K562 (cell line): ENCODE results near the gene CCNI. TPM values are rescaled to one million over a fixed set of nuclear protein-coding genes. Genes with fewer than 3 reads are reported as not detected.

Experiments
- ASH1L ChIP-seq: fragments of 450-650 bp; IDR thresholded peaks from 2 replicates; pipeline ENCODE4 v1.6.1; 2018; ENCODE audit warnings: borderline replicate concordance, mild to moderate bottlenecking, low read depth; ENCODE audit not compliant: partially characterized antibody
- BRD9 ChIP-seq: fragments of 450-650 bp; IDR thresholded peaks from 2 replicates; pipeline ENCODE4 v1.6.1; 2018; ENCODE audit warnings: low read depth; ENCODE audit not compliant: partially characterized antibody
- ELF1 ChIP-seq: fragments of 200-800 bp; sonication (Bioruptor generic); IDR thresholded peaks from 2 replicates; pipeline ENCODE4 v1.6.1; 2016; ENCODE audit warnings: missing genetic modification characterization, missing compliant biosample characterization
- EP400 ChIP-seq: fragments of 450-650 bp; IDR thresholded peaks from 2 replicates; pipeline ENCODE4 v1.6.1; 2017; ENCODE audit warnings: antibody characterized with exemption, mild to moderate bottlenecking, moderate library complexity
- FOSL1 ChIP-seq: fragments of 200-800 bp; sonication (Bioruptor generic); conservative IDR thresholded peaks from 2 replicates; pipeline ENCODE4 v1.6.1; 2016; ENCODE audit warnings: missing genetic modification characterization, missing compliant biosample characterization
- HDAC1 ChIP-seq, 2 experiments: fragments of 450-650 bp; IDR thresholded peaks; 2 replicates each; pipeline ENCODE4 v1.6.1; 2016 to 2017; ENCODE audit warnings: inconsistent platforms in 1 of 2, mild to moderate bottlenecking in 1 of 2, moderate library complexity in 1 of 2
- KAT7 ChIP-seq: sonication (generic); formaldehyde crosslinking; IDR thresholded peaks from 2 replicates; pipeline ENCODE4 v1.8.0; 2022; ENCODE audit warnings: missing genetic modification reagents, mild to moderate bottlenecking, borderline replicate concordance
- KLF1 ChIP-seq: fragments of 450-650 bp; IDR thresholded peaks from 2 replicates; pipeline ENCODE4 v1.6.1; 2016; ENCODE audit warnings: missing genetic modification characterization, missing compliant biosample characterization
- MCM3 ChIP-seq: fragments of 450-650 bp; IDR thresholded peaks from 2 replicates; pipeline ENCODE4 v1.6.1; 2016
- MECOM ChIP-seq: fragments of 250-450 bp; sonication (Bioruptor Pico); IDR thresholded peaks from 2 replicates; pipeline ENCODE4 v1.8.0; 2022; ENCODE audit warnings: inconsistent platforms
- NFYB ChIP-seq: IDR thresholded peaks from 2 replicates; pipeline ENCODE4 v1.6.1; 2011; ENCODE audit warnings: mild to moderate bottlenecking, moderate library complexity; ENCODE audit not compliant: insufficient read length; ENCODE audit errors: extremely low read depth
- POLR2A ChIP-seq: fragments of 450-650 bp; conservative IDR thresholded peaks from 2 replicates; pipeline ENCODE4 v1.6.1; 2016
- TAL1 ChIP-seq: fragments of 450-650 bp; IDR thresholded peaks from 2 replicates; pipeline ENCODE4 v1.6.1; 2016; ENCODE audit warnings: mild to moderate bottlenecking
- XRCC5 ChIP-seq: fragments of 200-400 bp; formaldehyde crosslinking; IDR thresholded peaks from 2 replicates; pipeline ENCODE4 v1.6.1; 2017; ENCODE audit warnings: low read depth, mild to moderate bottlenecking, low read length
- ZFX ChIP-seq: sonication (generic); formaldehyde crosslinking; IDR thresholded peaks from 2 replicates; pipeline ENCODE4 v1.8.0; 2022; ENCODE audit warnings: mild to moderate bottlenecking, missing genetic modification reagents, moderate library complexity
- ZNF589 ChIP-seq: fragments of 200-800 bp; sonication (Bioruptor generic); IDR thresholded peaks from 2 replicates; pipeline ENCODE4 v1.6.1; 2016; ENCODE audit warnings: low read depth, missing genetic modification characterization, missing compliant biosample characterization
- polyA plus RNA-seq, 8 experiments: library from polyadenylated mRNA; depleted of rRNA in 4 of 8; stranded (reverse) in 5 of 8; unstranded in 3 of 8; fragments of >200 nt; fragmentation: Nextera tagmentation in 2 of 8; fragmentation: Illumina TruSeq in 1 of 8; extraction: Ambion mirVana in 2 of 8; extraction: Trizol in 1 of 8; gene quantifications; 2 replicates each; pipeline versions ENCODE4 v1.2.1 to v1.2.3, GENCODE V29; 2011 to 2014; ENCODE audit warnings: inconsistent platforms in 1 of 8, missing spikeins in 1 of 8
- total RNA-seq, 7 experiments: library from RNA; depleted of rRNA in 6 of 7; stranded (reverse); fragments of >200 nt in 6 of 7; fragmentation: Illumina TruSeq in 2 of 7; extraction: Trizol in 2 of 7; gene quantifications; 2 replicates each; pipeline versions ENCODE4 v1.2.1 to v1.2.3, GENCODE V29; 2011 to 2021; ENCODE audit warnings: low replicate concordance in 1 of 7
- TF ChIP-seq, protein P1 (sequence below): conservative IDR thresholded peaks from 2 replicates; pipeline ENCODE4 v1.6.1; 2011; ENCODE audit warnings: low read depth, mild to moderate bottlenecking, low read length; ENCODE audit not compliant: control insufficient read depth
- TF ChIP-seq, protein P2 (sequence below), 2 experiments: fragments of 450-650 bp in 1 of 2; sonication (generic) in 1 of 2; formaldehyde crosslinking; conservative IDR thresholded peaks; 2 replicates each; pipeline versions ENCODE4 v1.4.0 to v1.8.1; 2020 to 2022; ENCODE audit warnings: mild to moderate bottlenecking in 1 of 2, missing genetic modification reagents in 1 of 2
- TF ChIP-seq, protein P3 (sequence below): fragments of 250-450 bp; sonication (Bioruptor Pico); IDR thresholded peaks from 2 replicates; pipeline ENCODE4 v1.4.0; 2020
- TF ChIP-seq, protein P4 (sequence below): fragments of 150-350 bp; conservative IDR thresholded peaks from 2 replicates; pipeline ENCODE4 v1.6.1; 2014; ENCODE audit warnings: low read length

CCNI gene
- total and polyA plus RNA-seq, 9 of the 15 experiments (the other 6 are each of a cell fraction or from before 2014, with no cell fraction given): 43.3 to 159 (median 98.5) TPM

DNA sequence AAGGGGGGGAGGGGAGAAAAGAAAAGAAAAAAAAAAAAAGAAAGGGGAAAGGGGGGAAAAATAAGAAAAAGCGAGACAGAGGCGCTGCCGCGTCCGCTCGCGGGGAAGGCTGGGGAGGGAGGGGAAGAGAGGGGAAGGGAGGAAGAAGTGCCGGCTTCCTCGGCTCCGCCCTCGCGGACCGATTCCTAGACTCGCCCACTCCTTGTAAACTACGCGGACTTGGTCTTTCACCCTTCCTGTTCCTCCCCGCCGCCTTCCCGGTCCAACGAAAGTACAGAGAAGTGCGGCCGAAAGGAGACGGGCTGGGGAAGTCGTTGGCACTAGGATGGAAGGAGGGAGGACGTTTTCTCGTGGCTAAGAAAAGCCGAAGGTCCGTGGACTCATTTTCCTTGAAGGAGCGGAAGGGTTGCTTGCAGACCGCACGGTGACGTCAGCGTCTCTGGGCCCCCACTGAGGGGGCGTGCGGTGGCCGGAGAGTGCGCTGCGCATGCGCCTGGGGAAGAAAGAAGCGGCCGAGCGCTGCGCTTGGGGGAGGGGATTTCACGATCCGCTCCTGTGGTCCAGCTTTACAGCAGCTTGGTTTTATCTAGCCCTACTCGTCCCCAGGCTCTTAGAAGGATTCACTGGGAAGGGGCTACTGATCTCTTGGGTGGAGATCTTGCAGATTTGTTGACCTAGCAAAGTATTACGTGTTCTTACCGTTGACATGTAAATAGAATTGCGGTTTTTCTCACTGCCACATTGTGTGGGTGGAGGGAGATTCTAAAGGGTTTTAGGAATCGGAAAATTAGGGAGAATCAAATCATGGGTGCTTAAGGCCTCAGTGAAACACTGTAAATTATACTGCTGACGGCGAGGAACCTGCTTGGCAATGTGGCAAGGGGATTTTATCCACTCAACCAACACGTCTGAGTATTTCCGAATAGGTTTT is at the start of gene CCNI (continued):
- TF ChIP-seq TAL1: peak; percentile 20; the same call in 1 of the 2 replicates
- TF ChIP-seq ZFX (CRISPR knock-in tag): peak; percentile 67
- TF ChIP-seq, protein P1, sequence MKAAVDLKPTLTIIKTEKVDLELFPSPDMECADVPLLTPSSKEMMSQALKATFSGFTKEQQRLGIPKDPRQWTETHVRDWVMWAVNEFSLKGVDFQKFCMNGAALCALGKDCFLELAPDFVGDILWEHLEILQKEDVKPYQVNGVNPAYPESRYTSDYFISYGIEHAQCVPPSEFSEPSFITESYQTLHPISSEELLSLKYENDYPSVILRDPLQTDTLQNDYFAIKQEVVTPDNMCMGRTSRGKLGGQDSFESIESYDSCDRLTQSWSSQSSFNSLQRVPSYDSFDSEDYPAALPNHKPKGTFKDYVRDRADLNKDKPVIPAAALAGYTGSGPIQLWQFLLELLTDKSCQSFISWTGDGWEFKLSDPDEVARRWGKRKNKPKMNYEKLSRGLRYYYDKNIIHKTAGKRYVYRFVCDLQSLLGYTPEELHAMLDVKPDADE: 0 out of 2 replicates have a peak, but pooled peaks have one; percentile 27
- TF ChIP-seq KAT7 (CRISPR knock-in tag): peak; percentile 94; the same call in 1 of the 2 replicates
- TF ChIP-seq, protein P2, sequence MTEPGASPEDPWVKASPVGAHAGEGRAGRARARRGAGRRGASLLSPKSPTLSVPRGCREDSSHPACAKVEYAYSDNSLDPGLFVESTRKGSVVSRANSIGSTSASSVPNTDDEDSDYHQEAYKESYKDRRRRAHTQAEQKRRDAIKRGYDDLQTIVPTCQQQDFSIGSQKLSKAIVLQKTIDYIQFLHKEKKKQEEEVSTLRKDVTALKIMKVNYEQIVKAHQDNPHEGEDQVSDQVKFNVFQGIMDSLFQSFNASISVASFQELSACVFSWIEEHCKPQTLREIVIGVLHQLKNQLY (CRISPR knock-in tag; conservative IDR thresholded peaks at IDR 0.05): no peak
- TF ChIP-seq, protein P3, sequence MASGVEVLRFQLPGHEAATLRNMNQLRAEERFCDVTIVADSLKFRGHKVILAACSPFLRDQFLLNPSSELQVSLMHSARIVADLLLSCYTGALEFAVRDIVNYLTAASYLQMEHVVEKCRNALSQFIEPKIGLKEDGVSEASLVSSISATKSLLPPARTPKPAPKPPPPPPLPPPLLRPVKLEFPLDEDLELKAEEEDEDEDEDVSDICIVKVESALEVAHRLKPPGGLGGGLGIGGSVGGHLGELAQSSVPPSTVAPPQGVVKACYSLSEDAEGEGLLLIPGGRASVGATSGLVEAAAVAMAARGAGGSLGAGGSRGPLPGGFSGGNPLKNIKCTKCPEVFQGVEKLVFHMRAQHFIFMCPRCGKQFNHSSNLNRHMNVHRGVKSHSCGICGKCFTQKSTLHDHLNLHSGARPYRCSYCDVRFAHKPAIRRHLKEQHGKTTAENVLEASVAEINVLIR (CRISPR knock-in tag): peak; percentile 97
- no peak for TF ChIP-seq NFYB
- peak; percentile 92 for TF ChIP-seq KLF1 (tag)
- peak; percentile 98 for TF ChIP-seq XRCC5
- TF ChIP-seq FOSL1: peak; percentile 91
- peak; percentile 98 for TF ChIP-seq BRD9
- TF ChIP-seq ASH1L: peak; percentile 69
- peak; percentile 97 for TF ChIP-seq POLR2A
- TF ChIP-seq ELF1 (tag): peak; percentile 93
- no peak for TF ChIP-seq MECOM (CRISPR knock-in tag)
- TF ChIP-seq EP400: peak; percentile 100
- TF ChIP-seq HDAC1 (IDR thresholded peaks at IDR 0.05): peak in 1 of 2 experiments; percentile 31; a peak in 1 of 4 replicates
- TF ChIP-seq MCM3: no peak
- TF ChIP-seq, protein P4, sequence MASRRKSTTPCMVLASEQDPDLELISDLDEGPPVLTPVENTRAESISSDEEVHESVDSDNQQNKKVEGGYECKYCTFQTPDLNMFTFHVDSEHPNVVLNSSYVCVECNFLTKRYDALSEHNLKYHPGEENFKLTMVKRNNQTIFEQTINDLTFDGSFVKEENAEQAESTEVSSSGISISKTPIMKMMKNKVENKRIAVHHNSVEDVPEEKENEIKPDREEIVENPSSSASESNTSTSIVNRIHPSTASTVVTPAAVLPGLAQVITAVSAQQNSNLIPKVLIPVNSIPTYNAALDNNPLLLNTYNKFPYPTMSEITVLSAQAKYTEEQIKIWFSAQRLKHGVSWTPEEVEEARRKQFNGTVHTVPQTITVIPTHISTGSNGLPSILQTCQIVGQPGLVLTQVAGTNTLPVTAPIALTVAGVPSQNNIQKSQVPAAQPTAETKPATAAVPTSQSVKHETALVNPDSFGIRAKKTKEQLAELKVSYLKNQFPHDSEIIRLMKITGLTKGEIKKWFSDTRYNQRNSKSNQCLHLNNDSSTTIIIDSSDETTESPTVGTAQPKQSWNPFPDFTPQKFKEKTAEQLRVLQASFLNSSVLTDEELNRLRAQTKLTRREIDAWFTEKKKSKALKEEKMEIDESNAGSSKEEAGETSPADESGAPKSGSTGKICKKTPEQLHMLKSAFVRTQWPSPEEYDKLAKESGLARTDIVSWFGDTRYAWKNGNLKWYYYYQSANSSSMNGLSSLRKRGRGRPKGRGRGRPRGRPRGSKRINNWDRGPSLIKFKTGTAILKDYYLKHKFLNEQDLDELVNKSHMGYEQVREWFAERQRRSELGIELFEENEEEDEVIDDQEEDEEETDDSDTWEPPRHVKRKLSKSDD: peak; percentile 11; the same call in 1 of the 2 replicates
- TF ChIP-seq ZNF589 (CRISPR knock-in tag): peak; percentile 68; the same call in 1 of the 2 replicates
